HEK293T (cell line): ENCODE data around the gene ZNF148.
"Not testable (repeated sequence)": the region's sequence is repeated elsewhere in the genome, so short reads cannot be mapped to it uniquely, and the experiment has no call there.

Experiments used
- CTCF ChIA-PET: fragments of 350-600 bp; formaldehyde crosslinking; extraction: SDS; loops from one replicate; lab custom pipeline; 2021; ENCODE audit warnings: antibody characterized with exemption, inconsistent platforms; lab: Yijun Ruan, JAX
- POLR2A ChIA-PET: fragments of 350-600 bp; formaldehyde crosslinking; extraction: SDS; loops from one replicate; lab custom pipeline; 2020; ENCODE audit warnings: antibody characterized with exemption, inconsistent platforms; lab: Yijun Ruan, JAX
- DNase-seq: peaks from one replicate; pipeline ENCODE4 v3.0.0; 2012; ENCODE audit warnings: mixed read lengths; ENCODE audit errors: extremely low spot score
- ARNT ChIP-seq: fragments of 450-650 bp; IDR thresholded peaks from 2 replicates; pipeline ENCODE4 v1.6.1; 2017; ENCODE audit warnings: mild to moderate bottlenecking
- BHLHE40 ChIP-seq: fragments of 450-650 bp; IDR thresholded peaks from 2 replicates; pipeline ENCODE4 v1.6.1; 2016; ENCODE audit warnings: mild to moderate bottlenecking, moderate library complexity, borderline replicate concordance
- CTBP1 ChIP-seq: fragments of 450-650 bp; IDR thresholded peaks from 2 replicates; pipeline ENCODE4 v1.6.1; 2016; ENCODE audit warnings: borderline replicate concordance
- ELF4 ChIP-seq: fragments of 450-650 bp; IDR thresholded peaks from 2 replicates; pipeline ENCODE4 v1.6.1; 2017; ENCODE audit warnings: antibody characterized with exemption
- FOXA1 ChIP-seq: fragments of 450-650 bp; IDR thresholded peaks from 2 replicates; pipeline ENCODE4 v1.6.1; 2016; ENCODE audit warnings: mild to moderate bottlenecking
- FOXK2 ChIP-seq: fragments of 450-650 bp; IDR thresholded peaks from 2 replicates; pipeline ENCODE4 v1.6.1; 2016; ENCODE audit warnings: mild to moderate bottlenecking
- FOXM1 ChIP-seq: fragments of 450-650 bp; IDR thresholded peaks from 2 replicates; pipeline ENCODE4 v1.6.1; 2017; ENCODE audit warnings: mild to moderate bottlenecking, borderline replicate concordance
- HDGF ChIP-seq: fragments of 450-650 bp; IDR thresholded peaks from 2 replicates; pipeline ENCODE4 v1.6.1; 2017; ENCODE audit warnings: antibody characterized with exemption, borderline replicate concordance
- L3MBTL2 ChIP-seq: fragments of 450-650 bp; conservative IDR thresholded peaks from 2 replicates; pipeline ENCODE4 v1.6.1; 2016; ENCODE audit warnings: mild to moderate bottlenecking
- LEF1 ChIP-seq: fragments of 450-650 bp; IDR thresholded peaks from 2 replicates; pipeline ENCODE4 v1.6.1; 2017; ENCODE audit warnings: mild to moderate bottlenecking, borderline replicate concordance
- NFRKB ChIP-seq: fragments of 450-650 bp; IDR thresholded peaks from 2 replicates; pipeline ENCODE4 v1.6.1; 2016; ENCODE audit warnings: mild to moderate bottlenecking, moderate library complexity
- SP1 ChIP-seq: fragments of 450-650 bp; IDR thresholded peaks from 2 replicates; pipeline ENCODE4 v1.6.1; 2017
- SUZ12 ChIP-seq: fragments of 450-650 bp; IDR thresholded peaks from 2 replicates; pipeline ENCODE4 v1.6.1; 2016; ENCODE audit warnings: mild to moderate bottlenecking
- TARDBP ChIP-seq: fragments of 450-650 bp; IDR thresholded peaks from 2 replicates; pipeline ENCODE4 v1.6.1; 2016
- ZNF384 ChIP-seq: fragments of 450-650 bp; IDR thresholded peaks from 2 replicates; pipeline ENCODE4 v1.6.1; 2016
- TF ChIP-seq, protein P1 (sequence below): fragments of 450-650 bp; IDR thresholded peaks from 2 replicates; pipeline ENCODE4 v1.6.1; 2016

The ZNF148 gene

DNA sequence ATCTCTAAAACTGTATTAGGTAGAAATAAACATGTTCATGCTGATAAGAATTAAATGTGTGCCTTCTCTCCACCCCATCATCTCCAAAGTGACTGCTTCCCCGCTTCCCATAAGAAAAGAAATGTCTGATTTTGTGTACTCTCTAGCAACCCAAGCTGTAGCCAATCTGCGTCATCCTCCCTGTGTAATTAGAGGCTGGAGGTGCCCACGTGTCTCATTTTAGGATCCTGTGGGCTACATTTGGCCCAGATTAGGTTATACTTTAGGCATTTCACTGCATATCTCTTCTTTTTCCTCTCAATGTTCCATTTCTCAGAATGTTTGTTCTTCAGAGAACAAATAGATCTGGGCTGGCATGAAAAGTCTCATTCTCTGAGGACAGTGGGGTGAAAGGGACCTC, 19.3 kb upstream of the ZNF148 start:
- ChIA-PET POLR2A (interaction anchor here (0.6 to 1.5 kb wide), 2 partner anchors 19 to 23 kb away, joined by 4 read pairs; partner anchors contain the start of gene ZNF148), CTCF (no interaction called here)
- TF ChIP-seq NFRKB (no peak), SP1 (no peak), LEF1 (no peak), ZNF384 (no peak), ARNT (no peak), HDGF (no peak), FOXK2 (no peak), CTBP1 (no peak), ELF4 (no peak), L3MBTL2 (no peak), SUZ12 (no peak), FOXM1 (no peak), BHLHE40 (no peak)
- TF ChIP-seq, protein P1, sequence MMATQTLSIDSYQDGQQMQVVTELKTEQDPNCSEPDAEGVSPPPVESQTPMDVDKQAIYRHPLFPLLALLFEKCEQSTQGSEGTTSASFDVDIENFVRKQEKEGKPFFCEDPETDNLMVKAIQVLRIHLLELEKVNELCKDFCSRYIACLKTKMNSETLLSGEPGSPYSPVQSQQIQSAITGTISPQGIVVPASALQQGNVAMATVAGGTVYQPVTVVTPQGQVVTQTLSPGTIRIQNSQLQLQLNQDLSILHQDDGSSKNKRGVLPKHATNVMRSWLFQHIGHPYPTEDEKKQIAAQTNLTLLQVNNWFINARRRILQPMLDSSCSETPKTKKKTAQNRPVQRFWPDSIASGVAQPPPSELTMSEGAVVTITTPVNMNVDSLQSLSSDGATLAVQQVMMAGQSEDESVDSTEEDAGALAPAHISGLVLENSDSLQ: no peak
- DNase-seq: no peak

DNA sequence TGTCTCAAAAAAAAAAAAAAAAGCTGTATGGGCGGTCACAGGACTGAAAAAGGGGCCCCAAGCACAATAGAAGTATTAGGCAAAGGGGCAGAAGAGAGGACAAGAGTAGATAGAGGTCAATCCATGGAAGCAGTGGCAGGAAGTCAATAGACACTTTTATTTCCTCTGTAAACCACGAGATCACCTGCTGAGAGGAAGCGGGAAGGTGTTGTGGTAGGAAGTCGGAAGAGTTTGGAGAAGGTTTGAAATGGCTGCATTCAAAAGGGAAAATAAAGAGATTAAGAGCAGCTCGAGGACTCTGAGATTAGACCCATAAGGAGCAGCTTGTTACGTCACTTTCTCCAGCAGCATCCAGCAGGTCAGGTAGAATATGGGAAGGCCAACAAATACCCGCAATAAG, 14.2 kb upstream of the ZNF148 start:
- ChIA-PET POLR2A (interaction anchor here (1.4 kb wide), 1 partner anchor 13 kb away, joined by 4 read pairs; no protein-coding TSS in a partner anchor), CTCF (no interaction called here)
- DNase-seq: no peak
- TF ChIP-seq HDGF: no peak
- no peak for TF ChIP-seq L3MBTL2
- TF ChIP-seq SUZ12: no peak
- no peak for TF ChIP-seq FOXM1
- TF ChIP-seq SP1: no peak

DNA sequence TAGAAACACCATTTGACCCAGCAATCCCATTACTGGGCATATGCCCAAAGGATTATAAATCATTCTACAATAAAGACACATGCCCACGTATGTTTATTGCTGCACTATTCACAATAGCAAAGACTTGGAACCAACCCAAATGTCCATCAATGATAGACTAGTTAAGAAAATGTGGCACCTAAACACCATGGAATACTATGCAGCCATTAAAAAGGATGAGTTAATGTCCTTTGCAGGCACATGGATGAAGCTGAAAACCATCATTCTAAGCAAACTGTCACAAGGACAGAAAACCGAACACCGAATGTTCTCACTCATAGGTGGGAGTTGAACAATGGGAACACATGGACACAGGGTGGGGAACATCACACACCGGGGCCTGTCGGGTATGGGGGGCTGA, 13.2 kb upstream of the ZNF148 start:
- CTCF ChIA-PET, POLR2A ChIA-PET, DNase-seq: not testable (repeated sequence)

DNA sequence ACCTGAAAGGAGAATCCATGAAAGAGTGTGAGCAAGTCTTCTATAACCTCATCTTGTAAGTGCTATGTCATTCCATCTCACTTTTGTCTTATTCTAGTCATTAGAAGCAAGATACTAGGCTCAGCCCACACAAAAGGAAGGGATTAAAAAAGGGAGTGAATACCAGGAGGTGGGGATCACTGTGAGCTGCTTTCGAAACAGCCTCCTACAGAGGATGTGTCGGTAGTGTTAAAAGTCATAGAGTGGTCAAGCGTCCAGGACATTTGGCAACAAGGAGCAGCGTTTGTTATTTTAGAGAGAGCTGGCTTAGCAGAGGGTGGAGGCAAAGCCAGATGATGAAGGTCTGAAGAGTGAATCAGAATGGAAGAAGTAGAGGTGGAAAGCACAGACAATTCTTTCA, 11.7 kb upstream of the ZNF148 start:
- ChIA-PET CTCF (no interaction called here), POLR2A (no interaction called here)
- TF ChIP-seq, protein P1: no peak
- TF ChIP-seq NFRKB (no peak), FOXA1 (no peak), LEF1 (no peak)
- no peak for DNase-seq

DNA sequence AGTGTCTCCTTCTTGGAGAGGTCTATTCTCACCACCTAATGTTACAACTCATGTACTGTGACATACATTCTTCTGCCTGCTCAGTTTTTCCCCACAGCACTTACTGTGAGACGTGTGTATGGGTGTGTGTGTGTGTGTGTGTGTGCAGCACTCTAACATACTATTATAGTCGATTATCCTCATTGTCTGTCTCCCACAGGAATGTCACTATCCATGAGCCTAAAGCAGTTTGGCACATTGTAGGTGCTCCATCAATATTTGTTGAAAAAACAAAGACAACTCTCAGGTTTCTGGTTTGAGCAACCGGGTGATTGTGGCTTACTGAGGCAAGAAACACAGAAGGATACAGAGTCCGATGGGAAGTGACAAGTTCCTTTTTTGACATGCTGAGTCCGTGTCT, 8.6 kb upstream of the ZNF148 start:
- ChIA-PET CTCF (no interaction called here), POLR2A (no interaction called here)
- DNase-seq: no peak
- TF ChIP-seq TARDBP (no peak), L3MBTL2 (no peak), SUZ12 (no peak), HDGF (no peak), CTBP1 (no peak), FOXK2 (no peak), NFRKB (no peak), FOXA1 (no peak), LEF1 (no peak), ZNF384 (no peak), FOXM1 (no peak), ARNT (no peak), SP1 (no peak), BHLHE40 (no peak), ELF4 (no peak)
- TF ChIP-seq, protein P1: no peak

DNA sequence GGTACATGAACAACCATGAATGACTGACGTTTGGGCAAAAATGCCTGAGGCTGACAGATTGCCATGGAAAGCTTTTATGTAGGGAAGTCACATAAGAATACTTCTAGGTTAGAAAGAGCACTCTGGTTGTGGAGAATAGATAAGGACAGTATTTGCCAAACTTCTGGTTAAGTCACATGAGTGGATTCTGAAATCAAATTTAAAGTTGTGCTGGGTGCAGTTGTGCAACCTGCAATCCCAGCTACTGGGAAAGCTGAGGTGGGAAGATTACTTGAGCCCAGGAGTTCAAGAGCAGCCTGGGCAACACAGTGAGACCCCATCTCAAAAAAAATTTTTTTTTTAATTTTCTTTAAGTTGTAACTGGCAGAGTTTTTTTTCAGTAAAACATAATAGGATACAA, 7.2 kb upstream of the ZNF148 start:
- POLR2A ChIA-PET: no interaction called here
- TF ChIP-seq FOXM1: no peak
- TF ChIP-seq FOXA1: no peak
- TF ChIP-seq ARNT: no peak
- no peak for TF ChIP-seq BHLHE40
- TF ChIP-seq, protein P1: no peak
- TF ChIP-seq ZNF384: no peak
- no peak for TF ChIP-seq HDGF
- TF ChIP-seq CTBP1: no peak
- TF ChIP-seq FOXK2: no peak
- TF ChIP-seq SP1: no peak
- TF ChIP-seq LEF1: no peak
- CTCF ChIA-PET: no interaction called here
- DNase-seq: no peak
